Adrenal gland (tissue), 5 donors: ENCODE data around the gene PTGES2.

Experiments
- POLR2A ChIP-seq, 2 donors: fragments of 450-650 bp; IDR thresholded peaks; one replicate each; pipeline ENCODE4 v1.6.1; 2017; ENCODE audit warnings: antibody characterized with exemption in 2 of 2, mild to moderate bottlenecking in 2 of 2, moderate library complexity in 1 of 2
- TF ChIP-seq, protein P1 (sequence below), 6 experiments: fragments of 450-650 bp in 4 of 6; fragments of 200-600 bp in 2 of 6; sonication (generic) in 1 of 6; IDR thresholded peaks; 1 replicate in 5 of 6; 2 replicates in 1 of 6; pipeline versions ENCODE4 v1.5.1 to v1.8.0; 2016 to 2021; ENCODE audit warnings: antibody characterized with exemption in 6 of 6, mild to moderate bottlenecking in 2 of 6, moderate library complexity in 1 of 6
- donor health status: DM: no; HTN: no; CAD: no.

GRCh38 chr9:128148509-128149000 is 21.0 kb upstream of the PTGES2 start:
- TF ChIP-seq POLR2A (IDR thresholded peaks at IDR 0.05): no peak
- TF ChIP-seq, protein P1, sequence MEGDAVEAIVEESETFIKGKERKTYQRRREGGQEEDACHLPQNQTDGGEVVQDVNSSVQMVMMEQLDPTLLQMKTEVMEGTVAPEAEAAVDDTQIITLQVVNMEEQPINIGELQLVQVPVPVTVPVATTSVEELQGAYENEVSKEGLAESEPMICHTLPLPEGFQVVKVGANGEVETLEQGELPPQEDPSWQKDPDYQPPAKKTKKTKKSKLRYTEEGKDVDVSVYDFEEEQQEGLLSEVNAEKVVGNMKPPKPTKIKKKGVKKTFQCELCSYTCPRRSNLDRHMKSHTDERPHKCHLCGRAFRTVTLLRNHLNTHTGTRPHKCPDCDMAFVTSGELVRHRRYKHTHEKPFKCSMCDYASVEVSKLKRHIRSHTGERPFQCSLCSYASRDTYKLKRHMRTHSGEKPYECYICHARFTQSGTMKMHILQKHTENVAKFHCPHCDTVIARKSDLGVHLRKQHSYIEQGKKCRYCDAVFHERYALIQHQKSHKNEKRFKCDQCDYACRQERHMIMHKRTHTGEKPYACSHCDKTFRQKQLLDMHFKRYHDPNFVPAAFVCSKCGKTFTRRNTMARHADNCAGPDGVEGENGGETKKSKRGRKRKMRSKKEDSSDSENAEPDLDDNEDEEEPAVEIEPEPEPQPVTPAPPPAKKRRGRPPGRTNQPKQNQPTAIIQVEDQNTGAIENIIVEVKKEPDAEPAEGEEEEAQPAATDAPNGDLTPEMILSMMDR (IDR thresholded peaks at IDR 0.05): no peak
